Nephron (organoid): ENCODE results near the gene CLPSL2.

Source experiments
- H3K27ac Mint-ChIP-seq, 3 experiments: 2 replicates each; pipeline ENCODE4 v1.8.0; 2020; ENCODE audit warnings: mixed read lengths in 3 of 3, mild to moderate bottlenecking in 2 of 3, moderate library complexity in 1 of 3
- H3K27me3 Mint-ChIP-seq: 2 replicates; pipeline ENCODE4 v1.8.0; 2021; ENCODE audit warnings: low read depth, mild to moderate bottlenecking, moderate library complexity, mixed read lengths
- H3K36me3 Mint-ChIP-seq: 2 replicates; pipeline ENCODE4 v1.8.0; 2020; ENCODE audit warnings: low read depth, mixed read lengths
- H3K4me1 Mint-ChIP-seq: 2 replicates; pipeline ENCODE4 v1.8.0; 2020; ENCODE audit warnings: mixed read lengths
- H3K4me3 Mint-ChIP-seq, 3 experiments: 2 replicates each; pipeline ENCODE4 v1.8.0; 2020; ENCODE audit warnings: mild to moderate bottlenecking in 3 of 3, mixed read lengths in 3 of 3, moderate library complexity in 2 of 3
- H3K9me3 Mint-ChIP-seq: 2 replicates; pipeline ENCODE4 v1.8.0; 2020; ENCODE audit warnings: mixed read lengths
- TF ChIP-seq, protein P1 (sequence below), 3 experiments: fragments of 200-600 bp; sonication (generic); IDR thresholded peaks; one replicate each; pipeline ENCODE4 v1.5.0; 2021; ENCODE audit warnings: antibody characterized with exemption in 3 of 3; ENCODE audit not compliant: unreplicated experiment in 3 of 3

The CLPSL2 gene

DNA sequence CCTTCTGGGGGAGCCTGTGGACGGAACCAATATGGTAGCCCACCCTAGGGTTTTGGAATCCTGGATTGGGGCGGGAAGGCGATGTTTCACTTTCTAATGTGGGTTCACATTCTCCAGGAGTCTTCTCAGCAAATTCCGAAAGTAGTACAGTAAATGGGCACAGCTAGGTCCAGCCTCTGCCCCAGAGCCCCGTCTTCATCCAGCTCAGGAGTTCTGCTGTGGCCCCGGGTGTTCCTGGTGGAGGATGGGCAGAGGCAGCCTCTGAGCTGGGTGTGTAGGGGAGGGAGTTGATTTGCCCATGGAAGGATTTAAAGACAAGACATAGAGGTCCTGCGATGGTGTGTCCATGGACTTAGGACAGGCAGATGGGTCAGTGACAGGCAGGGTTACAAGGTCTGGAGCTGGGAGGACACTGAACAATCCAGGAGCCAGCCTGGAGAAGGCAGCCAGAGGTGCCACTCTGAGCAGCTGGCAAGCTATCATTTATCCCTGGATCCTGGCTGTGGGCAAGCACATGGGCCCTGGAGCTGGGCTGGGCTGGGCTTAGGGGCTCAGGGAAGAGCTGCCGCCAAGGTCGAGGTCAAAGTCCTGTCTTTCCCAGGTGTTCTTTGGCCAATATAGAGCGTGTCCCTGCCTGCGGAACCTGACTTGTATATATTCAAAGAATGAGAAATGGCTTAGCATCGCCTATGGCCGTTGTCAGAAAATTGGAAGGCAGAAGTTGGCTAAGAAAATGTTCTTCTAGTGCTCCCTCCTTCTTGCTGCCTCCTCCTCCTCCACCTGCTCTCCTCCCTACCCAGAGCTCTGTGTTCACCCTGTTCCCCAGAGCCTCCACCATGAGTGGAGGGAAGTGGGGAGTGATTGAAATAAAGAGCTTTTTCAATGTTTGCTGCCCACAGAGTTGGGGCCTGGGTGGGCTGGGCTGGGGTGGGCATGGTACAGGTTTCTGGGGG lies 11.1 kb downstream of the CLPSL2 start:
- Mint-ChIP-seq H3K27ac (no peak overlapping the region), H3K4me3 (no peak overlapping the region), H3K4me1 (no peaks in the 10 kb centered on the region), H3K9me3 (no peaks in the 10 kb centered on the region), H3K36me3 (no peaks in the 10 kb centered on the region), H3K27me3 (peaks cover 53% of the 10 kb centered on the region)
- TF ChIP-seq, protein P1, sequence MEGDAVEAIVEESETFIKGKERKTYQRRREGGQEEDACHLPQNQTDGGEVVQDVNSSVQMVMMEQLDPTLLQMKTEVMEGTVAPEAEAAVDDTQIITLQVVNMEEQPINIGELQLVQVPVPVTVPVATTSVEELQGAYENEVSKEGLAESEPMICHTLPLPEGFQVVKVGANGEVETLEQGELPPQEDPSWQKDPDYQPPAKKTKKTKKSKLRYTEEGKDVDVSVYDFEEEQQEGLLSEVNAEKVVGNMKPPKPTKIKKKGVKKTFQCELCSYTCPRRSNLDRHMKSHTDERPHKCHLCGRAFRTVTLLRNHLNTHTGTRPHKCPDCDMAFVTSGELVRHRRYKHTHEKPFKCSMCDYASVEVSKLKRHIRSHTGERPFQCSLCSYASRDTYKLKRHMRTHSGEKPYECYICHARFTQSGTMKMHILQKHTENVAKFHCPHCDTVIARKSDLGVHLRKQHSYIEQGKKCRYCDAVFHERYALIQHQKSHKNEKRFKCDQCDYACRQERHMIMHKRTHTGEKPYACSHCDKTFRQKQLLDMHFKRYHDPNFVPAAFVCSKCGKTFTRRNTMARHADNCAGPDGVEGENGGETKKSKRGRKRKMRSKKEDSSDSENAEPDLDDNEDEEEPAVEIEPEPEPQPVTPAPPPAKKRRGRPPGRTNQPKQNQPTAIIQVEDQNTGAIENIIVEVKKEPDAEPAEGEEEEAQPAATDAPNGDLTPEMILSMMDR (IDR thresholded peaks at IDR 0.05; ENCODE audit: unreplicated experiment in 3 of 3): no peak

DNA sequence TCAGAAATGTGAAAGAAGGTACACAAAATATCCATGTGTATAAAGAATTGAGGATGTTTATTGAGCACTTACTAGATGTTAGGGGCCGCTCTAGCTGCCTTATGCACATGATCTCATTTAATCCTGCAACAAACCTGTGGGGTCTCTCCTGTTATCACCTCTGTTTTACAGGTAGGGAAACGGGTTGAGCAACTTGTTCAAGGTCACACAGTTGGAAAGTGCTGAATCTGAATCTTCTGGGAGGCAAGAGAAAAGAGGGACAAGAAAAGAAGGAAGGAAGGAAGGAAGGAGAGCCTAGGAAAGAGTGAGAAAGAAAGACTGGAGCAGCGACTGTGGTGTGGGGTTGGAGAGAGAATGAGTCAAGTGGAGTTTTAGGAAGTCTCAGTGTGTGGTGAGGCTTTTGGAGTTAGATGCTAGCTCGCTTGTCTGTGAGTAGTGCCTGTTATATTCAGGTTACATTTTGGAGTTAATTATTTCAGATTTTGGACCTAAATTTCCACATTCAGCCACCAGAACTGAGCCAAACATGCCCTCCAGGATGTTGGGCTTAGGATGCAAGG lies 12.1 kb downstream of the CLPSL2 start:
- H3K36me3 Mint-ChIP-seq: no peaks in the 10 kb centered on the region
- H3K27me3 Mint-ChIP-seq: peaks cover 59% of the 10 kb centered on the region
- H3K9me3 Mint-ChIP-seq: no peaks in the 10 kb centered on the region
- TF ChIP-seq, protein P1 (IDR thresholded peaks at IDR 0.05; ENCODE audit: unreplicated experiment in 3 of 3): no peak
- no peak overlapping the region for H3K4me3 Mint-ChIP-seq
- H3K4me1 Mint-ChIP-seq: no peaks in the 10 kb centered on the region
- H3K27ac Mint-ChIP-seq: no peak overlapping the region

DNA sequence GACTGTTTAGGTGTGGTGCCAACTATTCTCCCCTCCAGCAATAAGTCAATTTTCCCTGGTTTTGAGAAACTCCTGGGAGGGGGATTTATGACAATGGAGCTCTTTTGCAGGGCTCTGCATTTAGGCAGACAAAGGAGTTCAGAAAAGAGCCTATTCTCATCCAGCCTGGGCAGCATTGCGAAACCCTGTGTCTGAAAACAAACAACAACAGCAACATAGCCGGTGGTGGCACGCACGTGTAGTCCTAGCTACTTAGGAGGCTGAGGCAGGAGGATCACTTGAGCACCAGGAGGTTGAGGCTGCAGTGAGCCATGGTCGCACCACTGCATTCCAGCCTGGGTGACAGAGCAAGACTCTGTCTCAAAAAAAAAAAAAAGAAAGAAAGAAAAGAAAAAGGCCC lies 14.3 kb downstream of the CLPSL2 start:
- no peak overlapping the region for H3K27ac Mint-ChIP-seq
- H3K9me3 Mint-ChIP-seq: no peaks in the 10 kb centered on the region
- H3K4me1 Mint-ChIP-seq: no peaks in the 10 kb centered on the region
- H3K36me3 Mint-ChIP-seq: no peaks in the 10 kb centered on the region
- no peak overlapping the region for H3K4me3 Mint-ChIP-seq
- H3K27me3 Mint-ChIP-seq: peaks cover 65% of the 10 kb centered on the region
- TF ChIP-seq, protein P1 (IDR thresholded peaks at IDR 0.05; ENCODE audit: unreplicated experiment in 3 of 3): no peak

DNA sequence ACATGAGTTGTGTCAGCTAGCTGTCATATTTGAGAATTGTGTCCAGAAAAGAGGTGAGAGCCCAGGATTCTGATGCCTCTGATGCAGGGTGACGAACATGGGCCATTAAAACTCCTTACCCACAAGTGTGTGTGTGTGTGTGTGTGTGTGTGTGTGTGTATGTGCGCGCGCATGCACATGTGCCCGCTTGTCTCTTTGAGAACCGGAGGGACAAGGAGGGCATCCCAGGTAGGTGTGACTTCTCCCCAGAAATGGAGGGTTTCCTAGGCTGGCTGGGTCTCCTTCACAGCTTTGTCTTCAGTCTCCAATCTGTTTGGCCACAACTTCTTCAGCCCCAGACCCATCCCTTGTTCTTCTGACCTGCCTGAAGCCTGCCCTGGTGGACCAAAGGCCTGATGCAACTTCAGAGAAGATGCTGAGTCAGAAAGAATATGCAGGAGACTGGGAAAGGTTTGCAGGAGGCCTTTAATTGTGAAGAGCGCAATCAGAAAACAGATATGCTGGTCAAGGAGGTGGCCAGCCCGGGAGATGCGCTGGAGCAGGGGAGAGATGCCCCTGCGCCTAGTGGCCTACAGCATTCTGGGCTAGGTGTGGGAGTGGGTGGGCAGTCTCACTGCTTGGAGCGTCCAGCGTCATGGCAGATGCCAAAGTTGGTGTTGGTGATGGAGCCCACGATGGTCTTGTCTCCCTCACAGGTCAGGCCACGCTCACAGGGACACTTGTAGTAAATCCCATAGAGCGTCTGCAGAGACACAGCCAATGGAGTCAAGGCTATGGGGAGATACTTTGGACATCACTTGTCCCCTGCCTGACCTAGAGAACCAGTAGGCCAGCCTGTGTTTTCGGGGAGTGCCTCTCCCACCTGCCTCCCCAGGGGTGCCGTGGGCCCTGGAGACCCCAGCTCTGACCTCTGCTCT lies 18.4 kb downstream of the CLPSL2 start:
- TF ChIP-seq, protein P1 (IDR thresholded peaks at IDR 0.05; ENCODE audit: unreplicated experiment in 3 of 3): no peak
- Mint-ChIP-seq H3K27ac (no peak overlapping the region), H3K27me3 (peaks cover 36% of the 10 kb centered on the region), H3K4me3 (no peak overlapping the region), H3K36me3 (no peaks in the 10 kb centered on the region), H3K4me1 (no peaks in the 10 kb centered on the region), H3K9me3 (no peaks in the 10 kb centered on the region)

DNA sequence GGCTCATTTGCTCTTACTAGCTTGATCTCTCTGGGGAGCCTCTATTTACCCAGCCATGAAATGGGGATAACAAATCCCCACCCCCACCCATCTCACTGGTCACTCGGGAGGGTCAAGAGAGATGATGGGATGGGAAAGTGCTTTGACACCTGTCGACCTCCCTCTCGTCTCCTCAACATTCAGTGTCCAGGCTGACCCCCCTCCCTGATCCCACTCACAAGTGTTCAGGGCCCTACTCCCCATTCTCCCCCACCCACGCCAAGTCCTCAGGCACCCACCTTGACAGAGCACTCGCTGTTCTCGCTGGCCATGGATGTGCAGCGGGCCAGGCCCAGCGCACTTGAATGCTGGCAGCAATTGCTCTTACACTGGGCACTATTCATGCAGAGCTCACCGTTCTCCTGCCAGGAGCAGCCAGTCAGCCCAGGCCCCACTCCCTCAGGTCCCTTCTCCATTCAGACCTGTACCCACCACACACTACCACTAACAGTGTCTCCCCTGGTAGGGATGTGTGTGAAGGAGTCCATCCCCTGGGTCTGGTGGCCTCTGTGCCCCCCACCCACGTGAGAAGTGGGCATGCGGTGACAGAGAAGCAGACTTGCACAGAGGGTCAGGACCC lies 19.2 kb downstream of the CLPSL2 start:
- H3K4me1 Mint-ChIP-seq: no peaks in the 10 kb centered on the region

More for the DNA sequence above, 19.2 kb downstream of the CLPSL2 start:
- H3K36me3 Mint-ChIP-seq: no peaks in the 10 kb centered on the region
- no peaks in the 10 kb centered on the region for H3K9me3 Mint-ChIP-seq
- no peak overlapping the region for H3K27ac Mint-ChIP-seq
- H3K27me3 Mint-ChIP-seq: peaks cover 37% of the 10 kb centered on the region
- TF ChIP-seq, protein P1 (IDR thresholded peaks at IDR 0.05; ENCODE audit: unreplicated experiment in 3 of 3): no peak
- H3K4me3 Mint-ChIP-seq: no peak overlapping the region
